NCI-H1930 (cell line): ENCODE results near the gene PCSK2.

Source experiments
- DNase-seq, 2 experiments: peaks; one replicate each; lab custom pipeline; 2025; lab: John Stamatoyannopoulos, UW

The PCSK2 gene

DNA sequence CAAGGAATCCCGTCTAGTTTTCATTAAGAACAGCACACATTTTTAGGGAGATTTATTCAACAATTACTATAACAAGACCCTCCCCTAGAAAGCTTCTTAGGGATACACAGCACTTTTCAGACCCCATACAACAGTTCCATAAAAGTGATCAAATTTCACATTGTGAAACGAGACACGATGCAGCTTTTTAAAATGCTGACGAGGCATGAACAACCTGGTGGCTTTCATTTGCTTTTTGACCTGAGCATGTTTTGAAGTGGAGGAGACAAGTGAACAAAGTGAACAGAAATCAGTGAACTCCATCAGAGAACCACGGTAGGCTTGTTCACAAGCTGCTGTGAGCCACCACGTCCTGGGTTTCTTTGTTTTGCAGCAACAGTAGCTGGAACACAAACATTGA is 112.2 kb downstream of the PCSK2 start:
- DNase-seq: no peak

DNA sequence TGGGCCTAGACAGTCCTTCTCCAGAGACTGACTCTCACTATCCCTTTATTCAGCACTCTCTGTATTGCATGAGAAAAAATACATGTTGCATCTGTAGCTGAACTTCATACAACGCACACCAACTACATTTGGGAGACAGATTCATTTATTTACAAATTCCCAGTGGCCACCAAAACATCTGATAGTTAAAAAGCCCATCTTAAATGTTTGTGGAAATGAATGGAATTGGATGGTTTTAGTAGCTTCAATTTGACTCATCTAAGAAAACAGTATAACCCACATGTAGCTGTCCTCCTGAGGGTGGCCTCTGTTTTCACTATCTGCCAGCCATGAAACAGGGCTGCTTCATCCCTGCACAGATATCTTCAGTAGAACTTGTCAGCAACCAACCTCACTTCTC is 116.3 kb downstream of the PCSK2 start:
- DNase-seq: no peak

DNA sequence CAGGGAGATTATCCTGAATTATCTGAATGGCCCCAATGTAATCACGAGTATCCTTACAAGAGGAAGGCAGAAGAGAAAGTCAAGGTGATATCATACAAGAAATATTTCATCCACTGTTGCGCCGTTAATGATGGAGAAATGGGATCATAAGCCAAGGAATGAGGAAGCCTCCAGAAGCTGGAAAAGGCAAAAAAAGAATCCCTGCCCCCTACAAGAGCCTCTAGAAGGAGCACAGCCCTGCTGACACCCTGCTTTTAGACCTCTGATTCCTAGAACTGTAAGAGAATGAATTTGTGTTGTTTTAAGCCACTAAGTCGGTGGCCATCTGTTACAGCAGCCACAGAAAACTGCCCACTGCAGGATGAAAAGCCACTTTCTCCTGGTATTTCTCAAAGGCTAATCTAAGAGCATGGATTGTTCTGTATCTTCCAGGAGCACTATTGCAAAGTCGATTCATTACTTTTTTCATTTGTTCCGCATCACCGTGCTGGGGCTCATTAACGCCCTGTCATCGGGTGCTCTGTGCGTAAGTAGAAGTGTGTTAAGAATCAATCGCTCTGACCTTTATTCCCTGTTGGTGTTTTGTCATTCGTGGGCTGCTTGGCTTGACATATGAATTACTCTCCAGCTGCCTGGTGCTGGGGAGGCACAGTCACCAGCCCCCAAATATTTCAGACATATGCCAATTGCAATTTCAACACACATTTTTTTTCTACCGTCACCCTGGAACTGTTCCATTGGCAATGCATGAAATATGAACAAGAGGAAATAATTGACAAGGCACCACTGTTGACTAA is 117.0 kb downstream of the PCSK2 start:
- no peak for DNase-seq

DNA sequence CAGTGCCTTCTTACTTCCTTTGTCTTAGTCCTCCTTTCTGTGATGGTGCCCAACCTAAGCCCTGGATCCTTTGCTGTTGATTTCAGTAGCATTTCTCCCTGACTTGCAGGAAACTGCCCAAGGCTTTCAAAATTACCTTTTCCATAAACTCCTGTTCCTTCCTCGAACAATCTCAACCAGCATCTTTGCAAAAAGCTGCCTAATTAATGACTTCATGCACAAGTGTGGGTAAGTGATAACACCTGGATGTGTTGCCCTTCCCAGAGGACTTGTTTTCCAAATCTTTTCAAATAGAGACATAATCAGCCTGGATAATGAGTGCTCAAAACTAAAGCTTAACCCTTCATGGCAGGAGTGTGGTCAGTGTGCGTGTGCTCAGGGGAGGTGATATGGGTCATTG is 118.0 kb downstream of the PCSK2 start:
- DNase-seq: no peak

GRCh38 chr20:17345321-17345720 is 118.5 kb downstream of the PCSK2 start:
- DNase-seq: no peak

DNA sequence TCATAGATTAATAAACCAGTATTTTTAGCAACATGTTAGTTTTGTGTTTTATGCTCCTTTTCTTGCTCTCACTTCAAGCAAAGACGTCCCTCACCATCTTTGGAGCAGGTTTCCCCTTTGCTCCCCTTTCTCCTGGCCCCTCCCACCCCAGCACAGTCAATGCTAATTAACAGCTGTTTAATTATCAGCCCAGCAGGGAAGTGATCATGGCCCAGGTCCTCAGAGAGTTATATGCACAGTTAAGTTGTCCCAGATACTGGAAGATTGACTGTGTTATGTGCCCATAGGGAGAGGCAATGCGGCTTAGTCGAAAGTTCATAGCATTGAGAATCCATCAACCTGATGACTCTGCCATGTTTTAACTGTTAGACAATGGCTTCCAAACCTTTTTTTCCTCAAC is 123.5 kb downstream of the PCSK2 start:
- DNase-seq: no peak

DNA sequence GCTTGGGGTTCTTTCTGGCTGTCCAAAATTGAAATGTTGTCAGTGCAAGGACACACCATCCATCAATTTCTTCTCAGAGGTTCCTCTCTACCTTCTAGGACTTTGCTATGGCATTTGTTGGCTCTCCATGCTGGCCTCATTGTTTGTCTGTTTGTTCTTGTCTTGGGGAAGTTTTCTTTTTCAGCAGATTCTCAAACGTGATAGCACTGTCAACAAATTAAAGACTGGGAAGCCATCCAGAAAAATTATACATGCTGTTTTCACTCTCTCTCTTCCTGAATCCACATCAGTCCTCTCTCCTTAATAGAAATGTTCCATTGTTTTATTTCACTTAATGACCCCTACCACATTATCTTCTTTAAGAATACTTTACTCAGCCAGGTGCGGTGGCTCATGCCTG is 130.4 kb downstream of the PCSK2 start:
- peak; percentile 7 to 19 for DNase-seq

GRCh38 chr20:17358854-17359253 is 132.0 kb downstream of the PCSK2 start:
- no peak for DNase-seq

GRCh38 chr20:17364681-17365080 is 137.8 kb downstream of the PCSK2 start:
- DNase-seq: no peak

DNA sequence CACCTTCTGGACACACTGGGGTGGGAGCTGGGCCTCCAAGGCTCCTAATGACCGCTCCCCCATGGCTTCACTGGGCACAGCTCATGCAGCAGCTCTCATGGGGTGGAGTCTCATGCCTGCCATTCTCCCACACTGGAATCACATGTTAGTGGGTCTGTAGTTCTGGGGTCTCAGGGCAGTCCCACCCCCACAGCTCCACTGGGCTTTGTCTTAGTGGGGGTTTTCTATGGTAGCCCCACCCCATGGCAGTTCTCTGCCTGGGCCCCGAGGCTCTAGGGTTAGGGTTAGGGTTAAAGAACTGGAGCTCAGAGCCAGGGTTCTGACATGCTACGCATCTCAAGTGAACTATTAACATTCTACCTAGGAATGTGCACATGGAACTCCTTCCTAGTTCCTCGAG is 139.0 kb downstream of the PCSK2 start:
- no peak for DNase-seq

DNA sequence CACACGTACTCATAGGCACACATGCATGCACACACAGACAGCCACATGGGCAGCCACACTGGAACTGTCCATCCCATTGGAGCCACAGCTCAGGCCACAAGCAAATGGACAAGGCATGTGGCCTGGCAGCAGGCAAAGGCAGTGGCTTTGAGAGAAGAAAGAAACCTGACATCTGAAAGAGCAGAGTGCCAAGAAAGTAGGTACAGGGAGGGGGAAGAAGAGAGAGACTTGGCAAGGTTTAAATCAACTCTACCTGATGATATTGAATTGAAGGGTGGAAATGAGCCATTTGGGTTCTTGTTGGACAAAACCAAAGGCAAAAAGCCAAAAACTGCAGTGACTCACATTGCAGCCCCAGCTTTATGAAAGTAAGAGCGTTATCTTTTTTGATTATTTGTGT is 142.7 kb downstream of the PCSK2 start:
- DNase-seq: no peak

DNA sequence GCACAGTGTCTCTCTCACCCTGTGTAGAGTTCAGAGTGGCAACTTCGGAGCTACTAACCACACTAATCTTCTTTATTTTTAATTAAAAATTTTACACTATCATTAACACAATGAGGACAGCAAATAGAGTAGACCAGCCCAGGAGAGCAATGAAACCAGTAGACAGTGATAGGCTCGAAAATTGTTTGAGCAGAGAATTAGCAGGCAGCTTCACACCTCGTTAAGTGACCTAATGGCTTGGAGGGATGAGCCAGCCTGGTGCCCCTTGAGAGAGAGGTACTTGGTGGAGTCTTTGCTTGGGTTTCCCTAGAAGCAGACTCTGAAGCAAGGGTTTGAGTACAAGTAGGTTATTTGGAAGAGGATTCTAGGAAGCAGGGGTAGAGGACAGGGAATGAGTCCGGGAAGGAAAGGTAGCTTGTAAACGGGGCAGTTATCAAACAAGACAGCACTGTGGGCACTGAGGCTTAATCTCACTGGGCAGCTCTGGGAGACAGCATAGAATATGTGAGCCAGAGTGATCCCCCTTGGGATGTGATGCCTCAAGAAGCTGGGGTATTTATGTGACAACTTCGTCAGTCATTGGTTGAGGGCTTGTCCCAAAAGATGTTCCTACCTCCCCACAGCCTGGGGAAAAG is 146.1 kb downstream of the PCSK2 start:
- DNase-seq: no peak

DNA sequence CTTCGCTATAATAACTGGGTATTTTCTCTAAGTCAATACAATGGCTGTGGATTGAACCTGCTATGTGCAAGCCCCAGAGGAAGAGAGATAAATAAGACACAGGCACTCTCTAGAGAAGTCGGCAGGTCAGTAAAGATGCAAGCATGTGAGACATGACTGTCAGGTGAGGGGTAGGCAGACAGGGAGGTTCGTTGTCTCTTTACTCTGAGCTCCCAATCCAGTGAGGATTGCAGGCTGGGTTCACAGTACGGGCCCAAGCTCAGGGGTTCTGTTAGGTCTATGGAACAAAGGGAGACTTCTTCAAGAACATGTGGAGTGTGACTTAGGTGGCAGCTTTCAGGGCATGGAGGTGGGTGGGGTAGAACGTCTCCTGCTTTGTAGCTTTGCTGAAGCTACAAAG is 147.2 kb downstream of the PCSK2 start:
- DNase-seq: no peak

GRCh38 chr20:17376031-17376430 is 149.2 kb downstream of the PCSK2 start:
- DNase-seq: no peak

DNA sequence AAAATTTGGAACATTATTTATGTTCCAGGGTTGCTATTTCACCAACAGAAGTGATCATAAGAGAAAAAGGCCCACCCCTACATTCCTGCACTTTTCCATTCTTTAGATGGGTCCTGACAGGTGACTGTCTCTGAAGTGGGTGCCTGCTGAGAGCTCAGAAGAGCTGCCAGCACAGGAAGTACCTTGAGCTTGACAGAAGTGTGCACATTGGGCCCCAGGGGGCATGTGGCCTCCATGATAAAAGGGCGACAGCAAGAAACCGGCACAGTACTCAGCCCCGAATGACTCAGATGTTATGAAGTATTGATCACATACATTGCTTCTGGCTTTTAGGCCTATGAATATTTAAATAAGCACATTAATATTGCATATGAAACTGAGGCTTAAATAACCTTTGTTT is 150.4 kb downstream of the PCSK2 start:
- no peak for DNase-seq

DNA sequence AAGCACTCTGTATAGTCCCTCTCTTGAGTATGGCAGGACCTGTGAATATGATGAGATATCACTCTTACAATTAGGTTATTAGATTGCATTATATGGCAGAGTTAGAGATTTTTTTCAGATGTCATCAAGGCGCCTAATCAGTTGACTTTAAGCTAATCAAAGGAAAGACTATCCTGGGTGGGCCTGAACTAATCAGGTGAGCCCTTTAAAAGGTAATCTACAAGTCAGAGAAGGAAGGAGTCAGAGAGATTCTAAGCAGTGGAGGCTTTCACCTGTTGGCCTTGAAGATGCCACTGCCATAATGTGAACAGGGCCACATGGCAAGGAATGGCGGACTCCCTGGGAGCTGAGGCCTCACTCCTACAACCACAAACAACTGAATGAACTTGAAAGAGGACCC is 152.8 kb downstream of the PCSK2 start:
- DNase-seq: no peak

DNA sequence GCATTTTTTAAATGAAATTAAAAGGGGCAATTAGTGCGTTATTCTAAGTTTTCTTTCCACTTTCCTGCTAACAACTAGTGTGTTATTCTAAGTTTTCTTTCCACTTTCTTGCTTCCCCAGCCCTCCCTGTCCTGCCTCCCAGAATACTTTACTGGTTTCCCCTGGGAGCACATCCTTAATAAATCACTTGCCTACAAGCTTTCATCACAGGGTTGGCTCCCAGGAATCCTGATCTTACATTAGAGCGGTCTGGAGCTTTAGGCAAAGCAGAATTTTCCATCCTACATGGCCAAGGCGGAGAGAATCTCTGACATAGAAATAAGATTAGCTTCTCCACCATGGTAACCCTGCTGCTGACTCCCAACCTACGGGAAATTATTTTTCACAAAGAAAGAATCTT is 154.0 kb downstream of the PCSK2 start:
- DNase-seq: no peak

DNA sequence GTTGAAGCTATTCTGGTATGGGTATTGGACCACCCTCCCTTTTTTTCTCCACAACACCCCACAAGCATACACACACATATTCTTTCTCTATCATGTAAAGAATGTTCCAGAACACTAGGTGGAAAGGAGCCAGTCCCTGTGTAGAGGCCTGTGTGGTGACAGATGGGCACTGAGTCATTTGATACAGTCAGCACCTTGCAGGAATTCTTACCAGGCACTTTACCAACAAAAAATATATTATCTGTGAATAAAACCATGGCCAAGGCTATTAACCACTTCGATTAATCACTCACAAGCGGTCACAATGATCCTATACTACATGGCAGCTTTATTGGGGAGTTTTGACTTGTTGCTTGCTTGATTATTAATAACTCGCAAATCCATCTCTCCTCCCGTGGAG is 154.9 kb downstream of the PCSK2 start:
- no peak for DNase-seq

- no peak for DNase-seq
These were observed 159.0 kb downstream of the PCSK2 start for GRCh38 chr20:17385798-17386197.

DNA sequence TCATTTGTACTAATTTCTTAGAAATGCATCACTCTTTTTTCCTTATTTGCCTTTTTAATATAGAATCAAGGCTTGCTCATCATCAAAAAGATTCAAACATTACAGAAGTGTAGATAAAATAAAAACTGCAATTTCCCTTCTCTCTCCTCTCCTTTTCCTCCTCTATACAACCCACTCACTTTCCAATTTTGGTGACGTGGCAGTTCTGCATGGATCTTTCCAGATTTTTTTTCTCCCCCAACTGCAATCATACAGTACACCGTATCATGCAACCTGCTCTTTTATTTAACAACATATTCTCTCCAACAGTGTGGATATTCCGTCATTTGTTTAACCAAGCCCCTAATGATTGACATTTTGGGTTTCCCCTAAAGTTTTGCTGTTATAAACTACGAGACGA is 163.8 kb downstream of the PCSK2 start:
- DNase-seq: no peak

DNA sequence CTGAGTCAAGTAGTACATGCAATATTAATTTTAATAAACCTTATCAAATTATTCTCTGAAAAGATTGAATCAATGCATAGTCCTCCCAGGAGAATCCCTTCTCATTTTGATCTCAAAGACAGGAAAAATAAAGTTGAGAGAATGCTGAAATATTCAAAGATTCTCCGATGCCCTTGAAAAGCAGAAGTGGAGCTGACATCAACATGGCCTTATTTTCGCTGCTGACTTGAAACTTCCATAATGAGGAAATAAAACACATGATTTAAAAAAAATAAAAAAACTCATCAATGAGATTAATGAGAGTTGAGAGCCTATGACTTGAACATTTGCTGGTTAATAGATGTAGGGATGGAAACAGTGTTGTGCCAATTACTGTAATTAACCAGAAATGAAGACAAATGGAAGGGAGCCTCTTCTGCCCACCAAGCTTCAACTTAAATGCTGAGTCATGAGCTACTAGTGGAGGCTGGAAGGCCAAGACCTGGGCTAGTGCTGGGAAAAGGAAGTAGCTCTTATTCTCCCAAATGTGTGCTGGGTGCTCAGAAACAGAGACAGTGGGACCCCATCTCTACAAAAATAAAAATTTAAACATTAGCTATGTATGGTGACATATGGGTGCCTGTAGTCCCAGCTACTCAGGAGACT is 164.4 kb downstream of the PCSK2 start:
- DNase-seq: no peak

DNA sequence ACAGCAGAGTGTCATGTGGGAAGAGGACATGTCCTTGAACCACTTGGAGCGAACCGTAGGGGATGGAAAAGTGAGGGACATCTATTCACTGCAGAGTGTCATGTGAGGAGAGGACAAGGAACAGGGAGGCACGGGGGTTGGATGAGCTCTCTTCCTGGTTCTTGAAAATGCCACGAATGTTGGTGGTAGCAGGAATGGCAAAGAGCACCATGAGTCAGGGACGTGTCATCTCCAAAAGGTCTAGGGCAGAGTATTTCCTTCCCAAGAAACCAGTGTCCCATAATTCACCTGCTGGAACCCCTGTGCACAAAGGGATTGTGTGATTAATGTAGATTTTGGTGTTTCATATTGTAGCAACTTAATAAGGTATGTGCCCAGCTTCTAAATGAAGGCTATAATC is 167.6 kb downstream of the PCSK2 start:
- no peak for DNase-seq

GRCh38 chr20:17395729-17396128 is 168.9 kb downstream of the PCSK2 start:
- DNase-seq: no peak
